Prostate gland (tissue), 2 donors: ENCODE measurements around the gene DOK3. TPM values are rescaled to one million over a fixed set of nuclear protein-coding genes. Genes with fewer than 3 reads are reported as not detected.

Source experiments
- DNase-seq: peaks from one replicate; pipeline ENCODE4 v3.0.0-alpha.2; 2019; ENCODE audit warnings: low spot score
- H3K27ac ChIP-seq, 2 donors: fragments of 200-600 bp; sonication (generic); 2 replicates each; pipeline ENCODE4 v1.5.1; 2017 to 2019
- H3K27me3 ChIP-seq: fragments of 200-600 bp; sonication (generic); replicated peaks from 2 replicates; pipeline ENCODE4 v1.5.1; 2019; ENCODE audit not compliant: insufficient read depth
- H3K36me3 ChIP-seq, 2 donors: fragments of 200-600 bp; sonication (generic); 1 replicate in 1 of 2; 2 replicates in 1 of 2; pipeline versions ENCODE4 v1.5.1 to v1.8.1; 2017 to 2019
- H3K4me1 ChIP-seq: fragments of 200-600 bp; sonication (generic); replicated peaks from 2 replicates; pipeline ENCODE4 v1.5.1; 2019
- H3K4me3 ChIP-seq, 2 donors: fragments of 200-600 bp; sonication (generic); 2 replicates each; pipeline ENCODE4 v1.5.1; 2017 to 2019
- H3K9me3 ChIP-seq: fragments of 200-600 bp; sonication (generic); 2 replicates; pipeline ENCODE4 v1.5.1; 2017
- POLR2A ChIP-seq: fragments of 450-650 bp; IDR thresholded peaks from one replicate; pipeline ENCODE4 v1.6.1; 2016; ENCODE audit warnings: antibody characterized with exemption, mild to moderate bottlenecking
- POLR2AphosphoS5 ChIP-seq: sonication (generic); formaldehyde crosslinking; IDR thresholded peaks from one replicate; pipeline ENCODE4 v1.6.1; 2017; ENCODE audit warnings: antibody characterized with exemption
- WGBS: methylation state at CpG from one replicate; pipeline ENCODE4 v1.1.5; 2018; 5-methylcytosine and 5-hydroxymethylcytosine counted together
- intact Hi-C: fragments of 100-400 bp; cut with DNase I; formaldehyde crosslinking; loops from one replicate; pipeline ENCODE4 v1.14.2; 2022
- total RNA-seq, 2 donors: library from RNA; depleted of rRNA; stranded (reverse); fragments of >200 nt; gene quantifications; one replicate each; pipeline ENCODE4 v1.1.0, GENCODE V29; 2016
- TF ChIP-seq, protein P1 (sequence below), 4 experiments: fragments of 200-600 bp in 2 of 4; fragments of 450-650 bp in 2 of 4; sonication (generic) in 2 of 4; IDR thresholded peaks; 1 replicate in 3 of 4; 2 replicates in 1 of 4; pipeline ENCODE4 v1.5.1; 2016 to 2019; ENCODE audit warnings: antibody characterized with exemption in 4 of 4, mild to moderate bottlenecking in 2 of 4, moderate library complexity in 2 of 4

Gene DOK3
- total RNA-seq, 2 donors from 2014 or later: 5.0 to 10.4 TPM

- WGBS: under 1% methylated on average over 60 of the region's 96 CpGs
- peak within 1 kb of the TSS; percentile 49 to 81 for H3K4me3 ChIP-seq
- intact Hi-C loops: no loop called here
Observed at GRCh38 chr5:177516601-177517568, 7.3 kb upstream of the DOK3 start, which contains the start of gene DDX41. Gene DDX41, minus strand, starts transcription at chr5:177516961. Its CDS starts 16 bp downstream, at chr5:177516945.

DNA sequence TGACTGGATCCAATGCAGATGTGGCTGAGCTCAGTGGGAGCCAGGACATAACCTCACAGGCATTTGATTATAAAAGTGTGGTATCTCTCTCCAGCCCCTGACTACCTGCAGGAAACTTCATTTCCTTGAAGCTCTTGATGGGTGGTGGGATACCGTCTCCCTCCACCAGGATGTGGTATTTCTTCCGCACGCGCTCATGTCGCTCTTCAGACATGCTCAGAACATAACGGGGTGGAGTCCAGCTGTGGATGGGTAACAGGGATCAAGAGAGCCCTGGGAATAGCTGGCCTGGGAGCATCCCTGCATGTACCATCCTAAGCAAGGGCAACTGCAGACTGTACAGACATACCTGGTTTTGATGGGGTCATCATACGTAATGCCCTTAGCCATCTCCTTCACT, 6.0 kb upstream of the DOK3 start:
- TF ChIP-seq POLR2AphosphoS5: no peak
- TF ChIP-seq POLR2A: no peak
- TF ChIP-seq, protein P1, sequence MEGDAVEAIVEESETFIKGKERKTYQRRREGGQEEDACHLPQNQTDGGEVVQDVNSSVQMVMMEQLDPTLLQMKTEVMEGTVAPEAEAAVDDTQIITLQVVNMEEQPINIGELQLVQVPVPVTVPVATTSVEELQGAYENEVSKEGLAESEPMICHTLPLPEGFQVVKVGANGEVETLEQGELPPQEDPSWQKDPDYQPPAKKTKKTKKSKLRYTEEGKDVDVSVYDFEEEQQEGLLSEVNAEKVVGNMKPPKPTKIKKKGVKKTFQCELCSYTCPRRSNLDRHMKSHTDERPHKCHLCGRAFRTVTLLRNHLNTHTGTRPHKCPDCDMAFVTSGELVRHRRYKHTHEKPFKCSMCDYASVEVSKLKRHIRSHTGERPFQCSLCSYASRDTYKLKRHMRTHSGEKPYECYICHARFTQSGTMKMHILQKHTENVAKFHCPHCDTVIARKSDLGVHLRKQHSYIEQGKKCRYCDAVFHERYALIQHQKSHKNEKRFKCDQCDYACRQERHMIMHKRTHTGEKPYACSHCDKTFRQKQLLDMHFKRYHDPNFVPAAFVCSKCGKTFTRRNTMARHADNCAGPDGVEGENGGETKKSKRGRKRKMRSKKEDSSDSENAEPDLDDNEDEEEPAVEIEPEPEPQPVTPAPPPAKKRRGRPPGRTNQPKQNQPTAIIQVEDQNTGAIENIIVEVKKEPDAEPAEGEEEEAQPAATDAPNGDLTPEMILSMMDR (IDR thresholded peaks at IDR 0.05): no peak
- intact Hi-C loops: no loop called here
- Histone ChIP-seq H3K27ac (no peak overlapping the region), H3K4me1 (peaks cover 5% of the 10 kb centered on the region), H3K27me3 (no peaks in the 10 kb centered on the region), H3K36me3 (peaks cover 13 to 17% of the 10 kb centered on the region in 2 donors), H3K9me3 (no peaks in the 10 kb centered on the region), H3K4me3 (no peak overlapping the region)
- DNase-seq: no peak
- 87% methylated on average over 7 of the region's 7 CpGs for WGBS

More at GRCh38 chr5:177516601-177517568, 7.3 kb upstream of the DOK3 start, which contains the start of gene DDX41:
- H3K36me3 ChIP-seq: peaks cover 10 to 11% of the 10 kb centered on the region in 2 donors
- H3K4me1 ChIP-seq: peaks cover 5% of the 10 kb centered on the region
- TF ChIP-seq POLR2AphosphoS5: peak; percentile 100
- TF ChIP-seq, protein P1 (IDR thresholded peaks at IDR 0.05): peak in 3 of 4 experiments; percentile 19 to 48 (median 38)
- peak; percentile 28 for TF ChIP-seq POLR2A
- H3K27ac ChIP-seq: peak within 1 kb of the TSS; percentile 78 to 82
- peak; percentile 98 for DNase-seq
- H3K9me3 ChIP-seq: no peaks in the 10 kb centered on the region
- H3K27me3 ChIP-seq: no peaks in the 10 kb centered on the region

- Histone ChIP-seq H3K27ac (no peak overlapping the region), H3K4me1 (peaks cover 5% of the 10 kb centered on the region), H3K27me3 (no peaks in the 10 kb centered on the region), H3K4me3 (no peak overlapping the region), H3K9me3 (no peaks in the 10 kb centered on the region), H3K36me3 (peaks cover 9 to 17% of the 10 kb centered on the region in 2 donors)
- no peak for DNase-seq
- 93% methylated on average over 11 of the region's 11 CpGs for WGBS
- intact Hi-C loops: no loop called here
- TF ChIP-seq POLR2A (no peak), POLR2AphosphoS5 (no peak)
- TF ChIP-seq, protein P1 (IDR thresholded peaks at IDR 0.05): no peak
Observed at GRCh38 chr5:177514541-177514940, 4.9 kb upstream of the DOK3 start.

DNA sequence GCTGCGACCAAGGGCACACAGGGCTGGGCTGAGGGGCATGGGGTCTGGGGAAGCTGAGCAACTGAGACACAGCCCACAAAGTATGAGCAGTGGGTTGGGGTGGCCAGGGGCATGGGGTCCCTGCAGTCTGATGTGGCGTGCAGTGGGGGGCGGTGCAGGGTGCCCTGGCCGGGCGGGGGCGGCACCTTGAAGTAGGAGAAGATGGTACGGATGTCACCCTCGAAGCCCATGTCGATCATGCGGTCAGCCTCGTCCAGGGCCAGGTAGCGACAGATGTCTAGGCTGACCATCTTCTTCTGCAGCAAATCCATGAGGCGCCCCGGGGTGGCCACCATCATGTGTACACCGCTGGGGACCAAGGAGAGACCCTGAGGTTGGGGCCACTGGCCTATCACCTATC, 3.9 kb upstream of the DOK3 start:
- H3K9me3 ChIP-seq: no peaks in the 10 kb centered on the region
- DNase-seq: no peak
- no peaks in the 10 kb centered on the region for H3K27me3 ChIP-seq
- peaks cover 9 to 17% of the 10 kb centered on the region in 2 donors for H3K36me3 ChIP-seq
- 92% methylated on average over 15 of the region's 15 CpGs for WGBS
- H3K27ac ChIP-seq: no peak overlapping the region
- TF ChIP-seq POLR2AphosphoS5: no peak
- no peak for TF ChIP-seq POLR2A
- TF ChIP-seq, protein P1 (IDR thresholded peaks at IDR 0.05): no peak
- peaks cover 5% of the 10 kb centered on the region for H3K4me1 ChIP-seq
- intact Hi-C loops: no loop called here
- no peak overlapping the region for H3K4me3 ChIP-seq
